ENCODE data around the gene IQSEC3.

Gene IQSEC3

DNA sequence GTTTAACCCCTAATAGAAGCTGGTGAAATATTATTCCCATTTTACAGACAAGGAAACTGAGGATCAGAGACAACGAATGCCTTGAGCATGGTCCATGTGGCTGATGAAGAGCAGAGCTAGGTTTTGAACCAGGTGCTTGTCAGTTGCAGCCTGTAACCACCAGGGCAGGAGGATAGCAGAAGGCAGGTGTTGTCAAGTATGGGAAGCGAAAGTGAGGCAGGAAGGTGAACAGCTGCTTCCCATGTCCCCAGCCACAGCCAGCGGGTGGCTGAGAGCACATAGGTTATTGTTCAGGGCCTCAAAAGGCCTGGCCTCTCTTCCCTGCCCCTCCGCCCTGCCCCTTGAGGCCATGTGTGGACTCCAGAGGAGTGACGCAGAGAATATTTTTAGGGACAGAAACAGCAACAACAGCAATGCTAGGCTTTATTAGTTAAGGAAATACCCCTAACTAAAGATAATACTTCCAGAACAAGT lies 39.6 kb downstream of the IQSEC3 start:
- Histone ChIP-seq H3K4me1 (ENCODE audit: control insufficient read depth, insufficient read depth, low read length) (no peaks in the 10 kb centered on the region), H3K27me3 (ENCODE audit: control insufficient read depth, insufficient read depth, low read length) (peaks cover 63% of the 10 kb centered on the region), H3K36me3 (ENCODE audit: insufficient read depth, low read length) (no peaks in the 10 kb centered on the region), H3K9me3 (replicated peaks; ENCODE audit: low read length) (no peaks in the 10 kb centered on the region), H3K4me2 (ENCODE audit: low read length) (no peak overlapping the region), H3K4me3 (ENCODE audit: low read length) (no peak overlapping the region), H3K9ac (ENCODE audit: low read depth, low read length) (no peak overlapping the region)

DNA sequence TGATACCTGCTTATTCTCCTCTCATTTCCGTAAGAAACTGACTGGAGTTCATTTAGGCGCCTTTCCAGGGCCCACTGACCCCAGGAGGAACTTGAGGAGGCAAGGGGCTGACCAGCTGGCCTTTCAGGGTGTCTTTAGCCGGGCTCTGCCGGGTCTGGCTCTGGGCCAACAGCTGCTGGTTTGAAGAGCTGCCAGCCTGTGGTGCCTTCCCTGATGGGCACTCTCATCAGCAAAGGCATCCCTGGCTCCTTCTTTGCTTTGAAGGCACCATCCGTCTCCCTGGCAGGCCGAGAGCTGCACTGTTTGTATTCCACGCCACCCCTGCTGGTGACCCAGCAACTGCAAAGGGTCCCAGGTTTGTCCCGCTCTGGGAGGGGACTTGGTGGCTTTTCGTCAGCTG lies 42.0 kb downstream of the IQSEC3 start:
- Histone ChIP-seq H3K27me3 (ENCODE audit: control insufficient read depth, insufficient read depth, low read length) (peaks cover 77% of the 10 kb centered on the region), H3K9me3 (replicated peaks; ENCODE audit: low read length) (no peaks in the 10 kb centered on the region), H3K9ac (ENCODE audit: low read depth, low read length) (no peak overlapping the region), H3K4me2 (ENCODE audit: low read length) (no peak overlapping the region), H3K4me3 (ENCODE audit: low read length) (no peak overlapping the region), H3K36me3 (ENCODE audit: insufficient read depth, low read length) (no peaks in the 10 kb centered on the region), H3K4me1 (ENCODE audit: control insufficient read depth, insufficient read depth, low read length) (no peaks in the 10 kb centered on the region)

DNA sequence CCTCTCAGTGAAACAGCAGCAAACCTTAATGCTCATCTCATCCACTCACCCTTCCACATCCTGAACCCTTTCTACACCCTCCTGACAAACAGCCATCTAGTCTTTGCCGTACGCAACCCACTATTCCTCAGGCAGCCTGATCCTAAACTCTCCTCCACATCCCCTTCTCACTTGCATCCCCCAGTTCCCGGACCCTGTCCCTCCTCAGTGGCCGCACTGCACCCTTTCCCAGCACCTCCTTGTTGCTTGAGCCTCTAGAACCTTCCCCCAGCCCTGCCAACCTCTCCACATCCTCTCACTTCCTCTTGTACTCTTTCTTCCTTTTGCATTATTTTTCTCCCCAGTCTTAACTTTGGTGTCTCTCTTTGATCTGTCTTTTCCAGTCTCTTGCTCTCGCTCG lies 42.9 kb downstream of the IQSEC3 start:
- Histone ChIP-seq H3K4me3 (ENCODE audit: low read length) (no peak overlapping the region), H3K4me1 (ENCODE audit: control insufficient read depth, insufficient read depth, low read length) (no peaks in the 10 kb centered on the region), H3K9me3 (replicated peaks; ENCODE audit: low read length) (no peaks in the 10 kb centered on the region), H3K27me3 (ENCODE audit: control insufficient read depth, insufficient read depth, low read length) (peaks cover 79% of the 10 kb centered on the region), H3K9ac (ENCODE audit: low read depth, low read length) (no peak overlapping the region), H3K36me3 (ENCODE audit: insufficient read depth, low read length) (no peaks in the 10 kb centered on the region), H3K4me2 (ENCODE audit: low read length) (no peak overlapping the region)

DNA sequence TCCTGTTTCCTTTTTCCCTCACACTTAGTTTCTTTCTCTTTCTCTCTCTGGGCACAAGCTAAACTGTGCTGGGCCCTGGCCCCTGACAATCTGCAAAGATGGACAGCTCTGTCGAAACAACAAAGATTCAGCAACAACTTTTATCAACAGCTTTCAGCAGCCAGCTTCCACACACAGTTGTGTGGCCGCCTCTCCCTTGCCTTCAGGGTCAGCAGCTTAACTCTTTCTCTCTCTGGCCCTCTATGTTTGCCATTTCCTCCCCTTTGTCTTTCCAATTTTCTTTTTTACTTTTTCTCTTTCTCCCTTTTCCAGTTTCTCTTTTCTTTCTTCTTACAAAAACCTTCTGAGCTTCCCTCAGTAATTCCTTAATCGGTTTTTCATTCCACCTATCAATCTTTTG lies 43.3 kb downstream of the IQSEC3 start:
- Histone ChIP-seq H3K4me2 (ENCODE audit: low read length) (no peak overlapping the region), H3K9me3 (replicated peaks; ENCODE audit: low read length) (no peaks in the 10 kb centered on the region), H3K27me3 (ENCODE audit: control insufficient read depth, insufficient read depth, low read length) (peaks cover 79% of the 10 kb centered on the region), H3K4me1 (ENCODE audit: control insufficient read depth, insufficient read depth, low read length) (no peaks in the 10 kb centered on the region), H3K36me3 (ENCODE audit: insufficient read depth, low read length) (no peaks in the 10 kb centered on the region), H3K4me3 (ENCODE audit: low read length) (no peak overlapping the region), H3K9ac (ENCODE audit: low read depth, low read length) (no peak overlapping the region)

DNA sequence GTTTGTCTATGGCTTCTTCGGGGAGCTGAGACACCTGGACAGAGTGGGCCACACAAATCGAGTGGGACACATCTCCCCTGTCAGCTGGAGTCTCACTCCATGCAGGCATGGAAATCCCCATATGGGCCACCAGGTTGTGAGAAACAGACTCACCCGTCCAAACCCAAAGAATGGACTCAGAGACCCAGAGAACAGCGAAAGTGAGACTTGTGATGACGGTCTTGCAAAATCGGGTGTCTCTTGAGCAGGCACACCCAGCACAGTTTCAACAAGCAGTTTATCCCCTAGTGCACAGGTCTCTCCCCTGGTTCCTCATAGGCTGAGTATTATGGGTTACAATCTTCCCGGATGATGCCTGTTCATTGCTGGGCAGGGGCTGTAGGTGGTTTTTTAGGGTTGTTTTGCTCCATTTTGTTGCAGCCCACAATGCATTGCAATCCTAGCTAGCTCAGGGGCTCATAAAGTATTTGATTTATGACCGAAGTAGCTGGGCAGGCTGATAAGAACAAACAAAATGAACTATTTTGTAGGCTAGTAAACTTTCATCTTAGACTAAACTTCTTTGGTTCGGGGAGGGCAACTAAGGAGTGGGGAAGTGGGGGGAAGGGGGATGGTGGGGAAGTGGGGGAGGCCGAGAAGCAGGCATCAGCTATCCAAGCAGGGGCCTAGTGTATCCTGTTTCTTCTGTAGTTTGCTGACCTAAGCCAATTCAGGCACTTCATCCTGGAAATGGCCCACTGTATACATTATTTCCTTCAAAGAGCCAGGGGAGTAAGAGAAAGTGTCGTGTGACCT lies 45.3 kb downstream of the IQSEC3 start:
- Histone ChIP-seq H3K4me3 (ENCODE audit: low read length) (no peak overlapping the region), H3K36me3 (ENCODE audit: insufficient read depth, low read length) (no peaks in the 10 kb centered on the region), H3K9me3 (replicated peaks; ENCODE audit: low read length) (no peaks in the 10 kb centered on the region), H3K4me1 (ENCODE audit: control insufficient read depth, insufficient read depth, low read length) (no peaks in the 10 kb centered on the region), H3K9ac (ENCODE audit: low read depth, low read length) (no peak overlapping the region), H3K4me2 (ENCODE audit: low read length) (no peak overlapping the region), H3K27me3 (ENCODE audit: control insufficient read depth, insufficient read depth, low read length) (peaks cover 76% of the 10 kb centered on the region)

DNA sequence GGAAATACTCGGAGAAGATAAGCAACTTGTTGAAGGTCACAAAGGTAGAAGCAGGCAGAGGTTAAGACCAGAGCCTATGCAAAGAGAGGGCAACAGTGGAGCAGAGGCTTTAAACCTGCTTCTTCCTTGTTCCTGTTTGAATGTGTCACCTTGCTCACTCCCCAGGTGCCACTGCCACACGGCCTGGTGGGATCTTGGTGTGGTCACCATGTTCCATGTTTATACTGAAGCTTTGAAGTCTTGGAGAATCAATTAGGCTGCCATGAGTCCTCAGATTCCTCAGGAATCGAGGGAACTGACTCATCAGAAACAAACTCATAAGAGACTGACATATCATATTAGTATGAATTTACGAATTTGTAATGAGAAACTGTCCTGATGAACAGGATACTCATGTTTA lies 46.8 kb downstream of the IQSEC3 start:
- H3K9me3 ChIP-seq (replicated peaks; ENCODE audit: low read length) = no peaks in the 10 kb centered on the region
- H3K4me3 ChIP-seq (ENCODE audit: low read length) = no peak overlapping the region
- no peaks in the 10 kb centered on the region for H3K36me3 ChIP-seq (ENCODE audit: insufficient read depth, low read length)
- H3K9ac ChIP-seq (ENCODE audit: low read depth, low read length) = no peak overlapping the region
- no peaks in the 10 kb centered on the region for H3K4me1 ChIP-seq (ENCODE audit: control insufficient read depth, insufficient read depth, low read length)
- no peak overlapping the region for H3K4me2 ChIP-seq (ENCODE audit: low read length)
- peaks cover 77% of the 10 kb centered on the region for H3K27me3 ChIP-seq (ENCODE audit: control insufficient read depth, insufficient read depth, low read length)

DNA sequence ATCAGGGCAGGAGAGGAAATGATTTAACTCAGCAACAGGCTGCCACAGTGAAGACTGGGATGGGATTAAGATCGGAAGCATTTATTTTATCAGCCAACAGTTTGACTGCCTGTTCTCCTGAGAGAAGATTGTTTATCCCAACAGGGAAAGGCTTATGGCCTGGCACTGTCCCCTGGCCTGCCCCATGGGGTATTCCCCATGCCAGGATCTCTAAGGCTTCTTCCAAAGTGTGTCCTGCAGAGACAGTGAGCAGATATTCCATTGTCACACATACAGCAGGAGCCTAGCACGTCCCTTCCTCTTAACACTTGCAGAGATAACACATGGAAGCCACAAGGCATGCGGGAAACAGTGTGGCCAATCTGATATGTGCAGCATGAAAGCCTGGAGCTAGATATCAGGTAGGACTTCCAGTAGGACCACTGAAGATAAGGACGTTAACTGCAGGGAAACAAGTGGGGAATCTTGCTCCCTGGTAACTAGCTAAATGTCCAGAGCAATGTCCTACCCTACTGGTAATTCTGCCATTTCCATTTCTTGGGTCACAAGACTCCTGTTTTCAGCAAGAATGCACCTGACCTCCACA lies 48.2 kb downstream of the IQSEC3 start:
- Histone ChIP-seq H3K4me3 (ENCODE audit: low read length) (no peak overlapping the region), H3K4me1 (ENCODE audit: control insufficient read depth, insufficient read depth, low read length) (no peaks in the 10 kb centered on the region), H3K27me3 (ENCODE audit: control insufficient read depth, insufficient read depth, low read length) (peaks cover 66% of the 10 kb centered on the region), H3K9me3 (replicated peaks; ENCODE audit: low read length) (no peaks in the 10 kb centered on the region), H3K36me3 (ENCODE audit: insufficient read depth, low read length) (no peaks in the 10 kb centered on the region), H3K4me2 (ENCODE audit: low read length) (no peak overlapping the region), H3K9ac (ENCODE audit: low read depth, low read length) (no peak overlapping the region)

DNA sequence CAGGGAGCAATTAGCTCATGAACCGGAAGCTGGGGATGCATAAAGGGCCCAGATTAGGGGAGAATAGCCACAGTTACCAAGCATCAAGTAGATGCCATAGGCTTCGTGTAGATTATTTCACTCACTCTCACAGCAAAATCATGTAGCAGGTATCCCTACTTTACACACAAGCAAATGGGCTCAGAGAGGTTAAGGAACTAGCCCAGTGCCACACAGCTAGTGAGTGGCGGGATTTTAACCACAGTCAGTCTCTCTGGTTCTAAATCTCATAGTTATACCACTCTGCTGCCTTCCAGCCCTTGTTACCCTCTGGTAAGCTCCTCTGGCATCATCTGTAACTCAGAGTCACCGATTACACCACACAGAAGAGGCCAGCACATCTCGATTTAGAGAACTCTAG lies 49.0 kb downstream of the IQSEC3 start:
- H3K27me3 ChIP-seq (ENCODE audit: control insufficient read depth, insufficient read depth, low read length) = peaks cover 63% of the 10 kb centered on the region
- no peaks in the 10 kb centered on the region for H3K4me1 ChIP-seq (ENCODE audit: control insufficient read depth, insufficient read depth, low read length)
- H3K36me3 ChIP-seq (ENCODE audit: insufficient read depth, low read length) = no peaks in the 10 kb centered on the region
- H3K9ac ChIP-seq (ENCODE audit: low read depth, low read length) = no peak overlapping the region
- H3K4me3 ChIP-seq (ENCODE audit: low read length) = no peak overlapping the region
- H3K4me2 ChIP-seq (ENCODE audit: low read length) = no peak overlapping the region
- no peaks in the 10 kb centered on the region for H3K9me3 ChIP-seq (replicated peaks; ENCODE audit: low read length)

DNA sequence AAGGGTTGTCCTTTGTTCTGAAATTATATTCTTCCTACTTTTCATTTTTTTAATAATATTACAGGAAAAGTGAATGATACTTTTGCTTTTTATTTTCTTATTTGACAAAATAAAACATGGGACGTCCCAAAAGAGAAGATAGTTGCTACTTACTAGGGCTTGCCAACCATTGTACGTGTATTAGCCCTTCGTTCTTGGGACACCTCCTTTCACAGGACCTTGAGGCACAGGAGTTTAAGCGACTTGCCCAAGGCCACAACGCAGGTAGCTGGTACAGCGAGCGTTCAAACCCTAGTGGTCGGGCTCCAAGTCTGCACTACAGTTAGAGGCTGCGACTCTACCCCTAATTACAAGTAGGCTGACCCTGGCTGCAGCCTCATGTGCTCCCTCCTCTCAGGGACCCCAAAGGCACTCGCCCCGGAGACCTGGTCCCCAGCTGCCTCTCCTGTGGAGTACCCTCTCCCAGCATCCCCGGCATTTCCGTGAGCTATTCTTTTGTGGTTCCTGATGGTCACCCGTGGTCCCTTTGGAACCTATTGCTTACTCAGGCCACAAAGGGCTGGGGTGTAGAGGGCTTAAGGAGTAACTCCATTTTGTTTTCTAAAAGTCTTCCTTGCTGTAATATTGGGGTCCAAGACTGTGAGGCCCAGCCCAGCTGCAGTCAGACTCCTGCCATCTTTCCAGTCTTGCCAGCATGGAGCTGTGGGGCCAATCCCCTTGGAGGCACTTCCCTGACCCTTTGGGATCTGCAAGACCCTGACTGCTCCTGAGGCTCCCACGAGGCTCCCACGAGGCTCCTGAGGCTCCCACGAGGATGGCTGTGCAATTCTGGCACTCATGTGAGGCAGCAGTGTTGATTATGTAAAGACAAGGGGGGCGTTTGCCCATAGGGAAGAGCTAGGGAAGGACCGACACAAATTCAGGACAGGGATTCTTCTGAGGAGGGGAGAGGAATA lies 49.7 kb downstream of the IQSEC3 start:
- Histone ChIP-seq H3K27me3 (ENCODE audit: control insufficient read depth, insufficient read depth, low read length) (peaks cover 57% of the 10 kb centered on the region), H3K4me2 (ENCODE audit: low read length) (no peak overlapping the region), H3K9me3 (replicated peaks; ENCODE audit: low read length) (no peaks in the 10 kb centered on the region), H3K9ac (ENCODE audit: low read depth, low read length) (no peak overlapping the region), H3K36me3 (ENCODE audit: insufficient read depth, low read length) (no peaks in the 10 kb centered on the region), H3K4me3 (ENCODE audit: low read length) (no peak overlapping the region), H3K4me1 (ENCODE audit: control insufficient read depth, insufficient read depth, low read length) (no peaks in the 10 kb centered on the region)

DNA sequence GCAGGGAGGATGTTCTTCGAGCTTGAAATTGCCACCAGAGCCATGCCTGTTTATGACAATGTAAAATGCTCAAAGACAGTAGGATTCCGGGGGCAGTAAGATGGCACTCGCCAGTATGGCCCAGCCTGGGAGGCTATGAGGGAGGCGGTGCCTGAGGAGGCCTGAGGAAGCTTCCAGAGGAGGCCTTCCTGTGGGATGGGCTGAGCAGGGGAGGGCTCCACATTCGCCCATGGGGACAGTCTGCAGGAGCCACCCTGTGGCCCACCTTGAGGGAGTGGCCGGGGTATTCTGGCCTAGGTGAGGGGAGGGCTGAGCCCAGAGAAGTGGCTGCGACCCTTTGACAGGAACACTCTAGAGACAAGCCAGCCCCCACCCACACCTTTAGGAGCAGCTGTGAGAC lies 50.7 kb downstream of the IQSEC3 start:
- H3K9me3 ChIP-seq (replicated peaks; ENCODE audit: low read length) = no peaks in the 10 kb centered on the region

DNA sequence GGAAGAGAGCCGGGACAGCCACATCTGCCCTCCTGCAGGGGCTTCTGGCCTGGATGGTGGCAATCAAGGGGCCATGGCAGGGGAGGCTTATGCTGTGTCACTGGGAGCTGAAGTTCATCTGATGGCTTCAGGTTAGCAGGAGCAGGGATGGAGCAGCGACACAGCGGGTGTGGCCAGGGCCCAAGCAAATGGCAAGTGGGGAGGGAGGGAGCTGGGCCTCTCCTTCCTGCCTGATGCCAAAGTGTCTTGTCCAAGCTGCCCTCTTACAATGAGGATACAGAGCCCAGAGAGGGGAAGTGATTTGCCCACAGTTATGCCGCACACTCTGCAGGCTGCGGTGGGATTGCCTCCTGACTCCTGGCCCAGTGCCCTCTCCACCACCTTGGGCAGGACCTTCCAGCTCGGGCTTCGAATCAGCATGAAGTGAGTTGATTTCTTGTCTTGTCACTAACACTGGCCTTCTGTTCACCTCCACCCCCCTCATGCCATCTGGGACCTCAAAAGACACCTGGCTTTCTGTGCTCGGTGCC lies 51.3 kb downstream of the IQSEC3 start:
- H3K4me3 ChIP-seq (ENCODE audit: low read length) = no peak overlapping the region
- H3K9ac ChIP-seq (ENCODE audit: low read depth, low read length) = no peak overlapping the region
- H3K4me1 ChIP-seq (ENCODE audit: control insufficient read depth, insufficient read depth, low read length) = no peaks in the 10 kb centered on the region
- H3K4me2 ChIP-seq (ENCODE audit: low read length) = no peak overlapping the region
- H3K36me3 ChIP-seq (ENCODE audit: insufficient read depth, low read length) = no peaks in the 10 kb centered on the region
- H3K9me3 ChIP-seq (replicated peaks; ENCODE audit: low read length) = no peaks in the 10 kb centered on the region
- H3K27me3 ChIP-seq (ENCODE audit: control insufficient read depth, insufficient read depth, low read length) = peaks cover 50% of the 10 kb centered on the region

More for the DNA sequence above, 50.7 kb downstream of the IQSEC3 start:
- no peaks in the 10 kb centered on the region for H3K36me3 ChIP-seq (ENCODE audit: insufficient read depth, low read length)
- H3K9ac ChIP-seq (ENCODE audit: low read depth, low read length) = no peak overlapping the region
- no peak overlapping the region for H3K4me3 ChIP-seq (ENCODE audit: low read length)
- H3K4me2 ChIP-seq (ENCODE audit: low read length) = no peak overlapping the region
- H3K4me1 ChIP-seq (ENCODE audit: control insufficient read depth, insufficient read depth, low read length) = no peaks in the 10 kb centered on the region
- H3K27me3 ChIP-seq (ENCODE audit: control insufficient read depth, insufficient read depth, low read length) = peaks cover 51% of the 10 kb centered on the region
